T-cell (primary cell): ENCODE results near the gene BTN3A1. TPM values are rescaled to one million over a fixed set of nuclear protein-coding genes. Genes with fewer than 3 reads are reported as not detected.

Experiments used
- ATAC-seq, 4 experiments: fragments of 200-7000 bp in 3 of 4; fragments of 150-1000 bp in 1 of 4; cut with Tn5 transposase; replicated peaks in 1 of 4; 1 replicate in 3 of 4; 2 replicates in 1 of 4; pipeline ENCODE4 v1.10.0; 2021; ENCODE audit warnings: moderate library complexity in 3 of 4, mild to moderate bottlenecking in 2 of 4, moderate number of reproducible peaks in 1 of 4
- CTCF ChIA-PET, 2 donors: fragments of 300-600 bp; sonication (Branson Sonifier 250); formaldehyde crosslinking; loops; one replicate each; lab custom pipeline; 2022; ENCODE audit warnings: antibody characterized with exemption in 2 of 2; lab: Charles Lee
- POLR2A ChIA-PET, 2 donors: fragments of 300-600 bp; sonication (Branson Sonifier 250); formaldehyde crosslinking; loops; one replicate each; lab custom pipeline; 2022; ENCODE audit warnings: antibody characterized with exemption in 2 of 2; lab: Charles Lee
- DNase-seq, 35 experiments: peaks; one replicate each; pipeline versions ENCODE4 v3.0.0 to v3.0.0-alpha.2; 2013 to 2023
- H3K27ac ChIP-seq: one replicate; pipeline ENCODE4 v1.5.1; 2013; ENCODE audit warnings: low read length
- H3K27me3 ChIP-seq, 2 experiments: replicated peaks in 1 of 2; 1 replicate in 1 of 2; 2 replicates in 1 of 2; pipeline versions ENCODE4 v1.6.1 to v1.7.0; 2013; ENCODE audit warnings: low read length in 1 of 2, mixed read lengths in 1 of 2; ENCODE audit not compliant: control insufficient read depth in 2 of 2, insufficient read depth in 2 of 2; ENCODE audit errors: extremely low read depth in 1 of 2
- H3K36me3 ChIP-seq, 2 donors: 1 replicate in 1 of 2; 2 replicates in 1 of 2; pipeline versions ENCODE4 v1.6.1 to v1.7.0; 2013; ENCODE audit warnings: low read length in 1 of 2; ENCODE audit not compliant: control insufficient read depth in 2 of 2, insufficient read depth in 1 of 2; ENCODE audit errors: extremely low read depth in 1 of 2
- H3K4me1 ChIP-seq, 2 experiments: 1 replicate in 1 of 2; 2 replicates in 1 of 2; pipeline versions ENCODE4 v1.6.1 to v1.7.0; 2013; ENCODE audit warnings: low read length in 2 of 2, mixed read lengths in 1 of 2; ENCODE audit not compliant: insufficient read depth in 2 of 2, control insufficient read depth in 1 of 2; ENCODE audit errors: extremely low read depth in 1 of 2
- H3K4me3 ChIP-seq, 2 donors: 1 replicate in 1 of 2; 2 replicates in 1 of 2; pipeline versions ENCODE4 v1.5.1 to v1.7.0; 2013; ENCODE audit warnings: mild to moderate bottlenecking in 2 of 2, low read length in 1 of 2, moderate library complexity in 1 of 2; ENCODE audit not compliant: control insufficient read depth in 1 of 2; ENCODE audit errors: extremely low read depth in 1 of 2
- H3K9me3 ChIP-seq: 2 replicates; pipeline ENCODE4 v1.7.0; 2013
- H3K27ac Mint-ChIP-seq, 2 donors: one replicate each; pipeline ENCODE4 v1.8.0; 2020 to 2021; ENCODE audit warnings: mild to moderate bottlenecking in 2 of 2, mixed read lengths in 2 of 2
- H3K27me3 Mint-ChIP-seq, 2 donors: one replicate each; pipeline ENCODE4 v1.8.0; 2021 to 2022; ENCODE audit warnings: mixed read lengths in 2 of 2
- H3K36me3 Mint-ChIP-seq: one replicate; pipeline ENCODE4 v1.8.0; 2021; ENCODE audit warnings: mixed read lengths
- H3K4me1 Mint-ChIP-seq, 3 donors: one replicate each; pipeline ENCODE4 v1.8.0; 2020 to 2022; ENCODE audit warnings: mixed read lengths in 3 of 3, mild to moderate bottlenecking in 1 of 3
- H3K4me3 Mint-ChIP-seq, 3 donors: one replicate each; pipeline ENCODE4 v1.8.0; 2020 to 2022; ENCODE audit warnings: mild to moderate bottlenecking in 3 of 3, mixed read lengths in 3 of 3, moderate library complexity in 3 of 3
- H3K9me3 Mint-ChIP-seq, 3 donors: one replicate each; pipeline ENCODE4 v1.8.0; 2020 to 2022; ENCODE audit warnings: mixed read lengths in 3 of 3
- WGBS: methylation state at CpG from one replicate; pipeline ENCODE4 v1.1.5; 2013; ENCODE audit warnings: missing lambda C conversion rate; ENCODE audit not compliant: insufficient coverage; 5-methylcytosine and 5-hydroxymethylcytosine counted together
- total RNA-seq, 35 experiments: library from RNA in 6 of 35; stranded (reverse) in 6 of 35; fragments of 120-200 nt in 1 of 35; gene quantifications; one replicate each; pipeline versions ENCODE4 v1.2.1 to v1.2.4 and lab custom pipeline; 2013 to 2026

BTN3A1 gene
- total RNA-seq, 5 donors from 2014 or later (not counting 1 experiment from before 2014, with no cell fraction given): 205 to 270 (median 210) TPM

DNA sequence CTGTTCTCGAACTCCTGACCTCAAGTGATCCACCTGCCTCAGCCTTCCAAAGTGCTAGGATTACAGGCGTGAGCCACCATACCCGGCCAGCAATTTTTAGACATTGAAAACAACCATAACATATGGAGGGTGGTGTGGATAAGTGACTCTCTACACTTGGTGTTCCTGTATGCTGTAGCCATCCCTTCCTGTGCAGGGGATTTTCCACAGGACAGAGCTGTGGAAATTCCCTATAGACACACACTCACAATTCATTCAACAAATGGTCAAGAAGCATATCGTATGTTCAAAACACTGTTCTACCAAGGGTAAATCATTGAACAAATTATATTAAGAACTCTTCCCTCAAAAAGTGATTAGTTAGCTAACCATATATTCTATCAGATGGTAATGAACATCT is 61.9 kb downstream of the BTN3A1 start:
- Mint-ChIP-seq H3K4me1 (peaks cover 54 to 67% (median 64%) of the 10 kb centered on the region in 3 donors), H3K27ac (peak overlapping the region; percentile 53 to 59), H3K27me3 (no peaks in the 10 kb centered on the region), H3K9me3 (no peaks in the 10 kb centered on the region), H3K36me3 (peaks cover 86% of the 10 kb centered on the region), H3K4me3 (peak overlapping the region in 1 of 3 donors; percentile 13)
- DNase-seq (no peak), ATAC-seq (no peak)
- H3K27me3 ChIP-seq: no peaks in the 10 kb centered on the region
- ChIA-PET POLR2A (interaction anchor here in 1 of 2 donors (1.0 kb wide), 1 partner anchor 8 kb away, joined by 3 read pairs; no protein-coding TSS in a partner anchor), CTCF (no interaction called here)
- WGBS: no CpG with 5 or more reads among the region's 4 CpGs
- H3K4me1 ChIP-seq: peaks cover 9 to 36% of the 10 kb centered on the region in 2 experiments
- peaks cover 11 to 97% of the 10 kb centered on the region in 2 donors for H3K36me3 ChIP-seq
- no peak overlapping the region for H3K27ac ChIP-seq
- no peaks in the 10 kb centered on the region for H3K9me3 ChIP-seq
- H3K4me3 ChIP-seq: no peak overlapping the region

DNA sequence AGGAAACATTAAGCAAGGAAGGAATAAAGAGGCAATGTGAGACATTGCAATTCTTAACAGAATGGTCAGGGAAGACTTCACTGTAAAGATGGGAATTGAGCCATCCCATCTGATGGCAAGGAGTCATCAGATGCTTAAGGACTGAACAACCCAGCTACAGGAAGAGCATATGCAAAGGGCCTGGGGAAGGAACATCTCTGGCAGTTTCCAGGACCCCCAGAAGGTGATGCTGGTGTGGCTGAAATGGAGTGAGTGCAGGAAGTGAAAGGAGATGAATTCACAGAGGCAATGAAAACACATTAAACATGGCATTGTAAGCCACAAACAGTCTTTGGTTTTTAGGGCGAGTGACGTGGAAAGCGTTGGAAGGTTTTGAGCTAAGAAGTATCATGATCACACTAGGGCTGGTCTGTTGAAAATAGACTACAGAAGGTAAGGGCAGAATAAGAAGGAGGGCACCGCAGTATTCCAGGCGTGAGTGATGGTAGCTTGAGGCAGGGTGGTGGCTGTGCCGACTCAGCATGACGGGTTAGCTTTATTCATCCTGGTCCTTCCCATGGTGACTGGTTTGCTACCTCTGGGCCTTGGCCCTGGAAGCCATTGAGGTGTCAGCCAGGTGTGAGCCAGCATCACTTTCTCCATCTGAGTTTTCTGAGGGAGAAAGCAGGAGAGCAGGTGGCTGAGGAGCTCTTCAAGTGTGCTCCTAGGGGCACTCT is 62.5 kb downstream of the BTN3A1 start:
- CTCF ChIA-PET: no interaction called here
- peaks cover 48 to 61% (median 60%) of the 10 kb centered on the region in 3 donors for H3K4me1 Mint-ChIP-seq
- H3K4me1 ChIP-seq: peaks cover 5 to 30% of the 10 kb centered on the region in 2 experiments
- H3K36me3 Mint-ChIP-seq: peaks cover 83% of the 10 kb centered on the region
- H3K9me3 ChIP-seq: no peaks in the 10 kb centered on the region
- ATAC-seq (no peak), DNase-seq (no peak)
- peaks cover 11 to 94% of the 10 kb centered on the region in 2 donors for H3K36me3 ChIP-seq
- peak overlapping the region in 1 of 3 donors; percentile 13 for H3K4me3 Mint-ChIP-seq
- no peaks in the 10 kb centered on the region for H3K27me3 Mint-ChIP-seq
- peak overlapping the region; percentile 53 to 59 for H3K27ac Mint-ChIP-seq
- H3K27me3 ChIP-seq: no peaks in the 10 kb centered on the region
- 91% methylated on average over 7 of the region's 7 CpGs for WGBS
- no peak overlapping the region for H3K27ac ChIP-seq
- no peak overlapping the region for H3K4me3 ChIP-seq
- POLR2A ChIA-PET: interaction anchor here in 1 of 2 donors (0.6 to 1.0 kb wide), 2 partner anchors 9 to 358 kb away, joined by 3 read pairs; no protein-coding TSS in a partner anchor
- no peaks in the 10 kb centered on the region for H3K9me3 Mint-ChIP-seq

Other genes with a start within 250 kb of the BTN3A1 start
- 100 to 1,000 TPM; 135 to 314 (median 224) TPM for gene BTN3A2, start 37.1 kb upstream of the BTN3A1 start, total RNA-seq
- 10 to 100 TPM; 18.6 to 29.2 (median 21.3) TPM for gene BTN2A2, start 19.2 kb upstream of the BTN3A1 start, total RNA-seq
- 100 to 1,000 TPM; 115 to 172 (median 142) TPM for gene BTN3A3, start 38.2 kb downstream of the BTN3A1 start, total RNA-seq
- gene BTN2A1, start 55.7 kb downstream of the BTN3A1 start, total RNA-seq: 10 to 100 TPM; 36.1 to 53.4 (median 47.9) TPM
- gene BTN1A1, start 98.0 kb downstream of the BTN3A1 start, total RNA-seq: not detected
- gene HMGN4, start 136.1 kb downstream of the BTN3A1 start, total RNA-seq: 10 to 100 TPM; 49.2 to 92.5 (median 62.7) TPM
- gene ABT1, start 194.7 kb downstream of the BTN3A1 start, total RNA-seq: 10 to 100 TPM; 27.6 to 36.4 (median 35.6) TPM